Embryonic facial prominence (tissue), 1 donor: ENCODE data around the gene TMEM115.
A peak's percentile ranks its signal among the peaks of the same experiment; 100 is the strongest.

Source experiments
- DNase-seq: peaks from one replicate; pipeline ENCODE4 v3.0.0-alpha.2; 2016; ENCODE audit errors: extremely low spot score

Gene TMEM115

GRCh38 chr3:50358911-50359759 is at the start of gene TMEM115:
TSS of gene TMEM115 (minus strand) at chr3:50359521. CDS start at chr3:50359063, 458 bp downstream.
- peak; percentile 99 for DNase-seq

GRCh38 chr3:50408443-50408944 is 49.2 kb upstream of the TMEM115 start:
- no peak for DNase-seq

GRCh38 chr3:50406487-50406886 is 47.2 kb upstream of the TMEM115 start:
- DNase-seq, result no peak

GRCh38 chr3:50405249-50405648 is 45.9 kb upstream of the TMEM115 start:
- no peak for DNase-seq

DNA sequence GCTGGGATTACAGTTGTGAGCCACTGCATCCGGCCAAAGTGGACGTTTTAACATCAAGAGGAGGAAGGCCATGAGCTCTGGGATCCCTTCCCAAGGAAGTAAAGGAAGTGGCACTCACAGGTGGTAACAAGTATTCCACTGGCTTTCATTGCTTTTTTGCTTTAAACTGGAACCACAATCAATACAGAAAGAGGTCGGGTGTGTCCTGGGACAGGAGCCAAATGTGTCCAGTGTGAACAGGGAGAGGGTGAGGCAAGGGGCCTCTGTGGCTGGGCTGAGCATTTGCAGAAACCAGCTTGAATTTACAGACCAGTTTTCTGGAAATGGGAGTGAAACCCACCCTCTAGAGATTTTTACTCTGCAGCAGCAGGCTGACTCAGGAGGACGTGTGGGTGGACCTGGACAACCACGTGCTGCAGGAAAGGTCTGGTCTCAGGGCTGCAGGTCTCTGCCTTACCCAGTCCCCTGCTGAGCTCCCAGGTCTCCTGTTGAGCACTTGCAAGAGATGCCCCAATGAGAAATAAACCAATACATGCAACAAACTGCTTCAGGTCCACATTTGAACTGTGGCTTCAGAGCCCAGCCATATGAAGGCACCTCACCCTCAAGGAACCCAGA is 42.8 kb upstream of the TMEM115 start:
- DNase-seq, result no peak

GRCh38 chr3:50396502-50396901 is 37.2 kb upstream of the TMEM115 start:
- no peak for DNase-seq

DNA sequence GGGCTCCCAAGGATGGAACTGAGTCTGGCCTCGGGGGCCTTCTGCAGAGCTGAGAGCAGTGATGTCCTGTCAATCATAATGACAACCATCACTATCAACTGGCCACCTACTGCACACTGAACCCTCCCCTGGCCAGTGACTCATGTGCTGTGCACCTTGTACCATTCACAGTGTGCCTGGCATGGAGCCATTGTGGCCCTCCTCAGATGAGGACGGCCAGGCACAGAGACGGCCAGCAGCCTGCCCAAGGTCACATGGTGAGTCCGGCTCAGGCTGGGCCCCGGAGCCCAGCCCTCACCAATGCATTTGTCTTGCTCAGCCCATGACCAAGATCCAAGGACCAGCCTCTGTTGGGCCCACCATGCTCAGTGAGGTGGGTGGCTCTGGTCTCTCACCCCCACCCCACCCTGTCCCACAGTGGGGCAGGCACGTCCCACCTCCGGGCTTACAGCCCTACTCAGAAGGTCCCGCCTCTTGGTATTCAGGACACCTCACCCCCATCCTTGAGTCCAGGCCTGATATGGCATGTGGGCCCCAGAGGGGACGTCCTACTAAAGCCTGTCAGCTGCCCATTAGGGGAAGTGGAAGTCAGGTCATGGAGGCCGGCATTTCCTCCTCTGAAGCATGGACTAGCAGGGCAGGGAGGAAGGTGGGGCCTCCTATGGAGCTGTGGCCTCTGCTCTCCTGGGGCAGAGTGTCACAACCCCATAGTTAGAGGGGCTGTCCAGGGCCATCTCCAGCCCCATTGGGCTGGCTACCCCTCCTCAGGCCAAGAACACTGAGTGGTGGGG is 35.9 kb upstream of the TMEM115 start:
- no peak for DNase-seq

- DNase-seq, result no peak
Observed at GRCh38 chr3:50393061-50393460, 33.7 kb upstream of the TMEM115 start.

- no peak for DNase-seq
Observed at GRCh38 chr3:50392101-50392715, 32.9 kb upstream of the TMEM115 start.

- no peak for DNase-seq
Observed at GRCh38 chr3:50390508-50391224, 31.3 kb upstream of the TMEM115 start.

- DNase-seq, result no peak
Observed at GRCh38 chr3:50389414-50389767, 30.1 kb upstream of the TMEM115 start.

DNA sequence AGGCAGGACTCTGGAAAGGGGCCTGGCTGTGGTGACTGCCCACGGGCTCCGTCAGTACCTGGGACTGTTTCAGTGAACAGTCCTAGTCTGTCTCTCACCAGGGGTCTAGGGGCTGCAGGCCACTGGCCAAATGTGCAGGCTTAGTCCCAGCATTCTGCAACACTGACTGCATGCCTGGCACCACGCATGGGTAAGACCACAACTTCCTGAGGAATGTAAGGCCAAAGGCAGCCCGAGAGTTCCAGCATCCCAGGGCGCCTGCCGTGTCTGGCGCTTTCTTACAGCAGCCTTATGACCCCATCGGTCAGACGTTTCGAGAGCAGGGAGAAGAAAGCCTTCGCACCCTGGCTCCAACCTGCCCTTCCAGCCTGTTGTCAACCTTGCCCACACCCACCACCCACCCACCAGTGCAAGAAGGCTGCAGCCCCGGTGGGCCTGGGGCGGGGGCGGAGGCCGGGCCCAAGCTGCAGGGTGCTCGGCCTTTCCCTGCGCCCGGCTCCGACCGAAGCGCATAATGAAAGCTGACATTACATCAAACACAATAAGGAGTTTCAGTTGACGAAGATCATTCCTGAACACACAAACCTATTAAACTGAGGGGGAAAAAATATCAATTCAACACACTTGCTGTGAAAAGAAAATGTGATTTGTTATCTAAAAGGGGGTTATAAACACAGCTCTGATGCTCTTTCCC is 29.5 kb upstream of the TMEM115 start:
- no peak for DNase-seq

GRCh38 chr3:50388016-50388719 is 28.8 kb upstream of the TMEM115 start:
- DNase-seq, result no peak

- DNase-seq, result no peak
Observed at GRCh38 chr3:50385754-50386153, 26.4 kb upstream of the TMEM115 start.

- no peak for DNase-seq
Observed at GRCh38 chr3:50383750-50384149, 24.4 kb upstream of the TMEM115 start.

DNA sequence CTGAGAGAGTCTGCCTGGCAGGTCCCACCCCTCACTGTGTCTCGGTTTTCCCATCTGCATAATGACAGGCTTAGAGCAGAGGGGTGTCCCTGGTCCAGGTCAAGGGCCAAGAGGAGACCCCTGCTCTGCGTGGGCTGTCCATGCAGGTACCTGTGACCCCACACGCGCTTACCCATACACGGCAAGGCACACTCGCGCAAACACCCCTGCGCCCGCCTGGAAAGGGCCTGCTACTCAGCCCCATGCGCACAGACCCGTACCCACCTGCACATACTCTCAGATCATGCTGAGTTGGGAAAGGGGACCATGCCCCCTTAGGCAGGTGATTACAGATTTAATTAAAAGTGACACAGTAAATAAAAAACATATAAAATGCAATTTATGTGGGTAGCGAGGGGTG is 23.4 kb upstream of the TMEM115 start:
- no peak for DNase-seq

DNA sequence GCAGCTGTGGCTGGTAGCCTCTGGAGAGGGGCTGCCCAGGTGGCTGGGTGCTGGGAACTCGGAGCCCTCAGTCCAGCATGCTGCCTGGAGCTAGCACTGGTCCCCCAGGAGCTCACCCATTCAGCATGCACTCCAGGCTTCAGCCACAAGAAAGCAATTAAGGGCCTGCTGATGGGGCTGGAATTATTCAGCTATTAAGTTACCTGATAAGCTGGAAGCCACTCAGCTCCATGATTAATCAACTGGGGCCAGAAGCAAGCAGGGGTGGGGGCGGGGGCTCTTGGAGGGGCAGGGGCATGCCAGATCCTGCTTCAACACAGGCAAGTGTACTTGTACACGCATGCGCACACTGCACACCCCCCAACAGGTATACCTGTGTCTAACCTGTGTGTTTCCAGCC is 22.1 kb upstream of the TMEM115 start:
- no peak for DNase-seq

DNA sequence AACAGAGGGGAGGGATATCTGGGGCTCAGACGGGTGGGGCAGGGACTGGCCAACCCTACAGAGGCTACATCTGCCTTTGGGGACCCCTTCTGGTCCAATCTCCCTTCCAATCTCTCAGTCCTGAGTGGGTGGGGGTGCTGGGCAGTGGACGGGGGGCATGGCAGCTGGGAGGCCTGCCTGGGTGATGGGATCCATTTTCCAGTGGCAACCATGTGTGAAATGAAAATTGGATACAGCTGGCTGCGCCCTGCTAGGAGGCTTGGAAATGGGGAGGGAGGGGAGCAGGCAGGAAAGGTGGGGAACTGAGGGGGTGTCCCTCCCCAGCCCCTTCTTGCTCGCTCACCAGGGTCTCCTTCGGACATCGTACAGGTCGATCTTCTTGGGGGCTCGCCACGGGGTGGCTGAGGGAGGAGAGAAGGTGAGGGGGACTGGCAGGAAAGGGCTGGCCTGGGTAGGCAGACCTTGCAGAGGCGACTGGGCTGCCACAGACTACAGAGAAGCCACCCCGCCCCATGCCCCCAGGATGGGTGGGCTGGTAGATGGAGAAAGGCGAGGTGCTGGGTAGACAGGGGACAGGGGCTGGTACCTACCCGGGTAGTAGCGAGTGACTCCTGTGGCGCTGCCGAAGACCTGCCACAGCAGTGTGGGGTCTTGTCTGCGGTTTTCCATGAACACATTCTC is 21.2 kb upstream of the TMEM115 start:
- DNase-seq, result no peak

DNA sequence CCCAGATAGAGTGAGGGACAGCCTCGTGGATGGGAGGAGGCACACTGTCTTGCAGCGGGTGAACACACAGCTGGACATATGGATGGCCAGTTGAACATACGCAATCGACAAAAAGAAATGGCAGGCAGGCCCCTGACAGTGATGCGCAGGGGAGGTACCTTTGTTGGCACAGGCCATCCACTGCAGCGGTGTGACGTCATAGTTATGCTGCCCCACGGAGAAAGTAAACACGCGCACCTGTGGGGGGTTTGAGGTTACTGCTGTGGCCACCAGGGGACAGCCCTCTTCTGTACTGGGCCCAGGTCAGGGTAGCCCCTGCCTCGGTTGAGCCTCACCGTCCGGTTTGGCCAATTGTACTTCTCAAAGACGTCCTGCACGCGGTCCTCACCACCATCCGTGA is 19.4 kb upstream of the TMEM115 start:
- no peak for DNase-seq
